Adrenal gland (tissue), 12 donors: Measurements from ENCODE around the gene TAB2. TPM values are rescaled to one million over a fixed set of nuclear protein-coding genes. Genes with fewer than 3 reads are reported as not detected.

ENCODE experiments used
- DNase-seq, 7 donors: peaks; one replicate each; pipeline ENCODE4 v3.0.0-alpha.2; 2019 to 2020
- H3K27ac ChIP-seq, 5 donors: fragments of 200-600 bp; sonication (generic) in 4 of 5; 1 replicate in 3 of 5; 2 replicates in 2 of 5; pipeline versions ENCODE4 v1.5.1 to v1.8.0; 2016 to 2020; ENCODE audit warnings: mild to moderate bottlenecking in 1 of 5
- H3K27me3 ChIP-seq: fragments of 200-600 bp; 2 replicates; pipeline ENCODE4 v1.8.0; 2021
- H3K36me3 ChIP-seq, 2 donors: fragments of 200-600 bp; replicated peaks in 1 of 2; 1 replicate in 1 of 2; 2 replicates in 1 of 2; pipeline versions ENCODE4 v1.5.1 to v1.8.0; 2018 to 2022
- H3K4me1 ChIP-seq, 2 donors: fragments of 200-600 bp; replicated peaks in 1 of 2; 1 replicate in 1 of 2; 2 replicates in 1 of 2; pipeline versions ENCODE4 v1.5.1 to v1.8.0; 2018 to 2021
- H3K4me3 ChIP-seq, 4 donors: fragments of 200-600 bp; sonication (generic) in 3 of 4; one replicate each; pipeline ENCODE4 v1.5.1; 2016 to 2018
- H3K9me3 ChIP-seq, 3 donors: fragments of 200-600 bp; sonication (generic) in 1 of 3; replicated peaks in 1 of 3; 1 replicate in 2 of 3; 2 replicates in 1 of 3; pipeline versions ENCODE4 v1.5.1 to v1.8.0; 2016 to 2021
- CTCF ChIP-seq, 6 experiments: fragments of 450-650 bp in 4 of 6; fragments of 200-600 bp in 2 of 6; sonication (generic) in 1 of 6; IDR thresholded peaks; 1 replicate in 5 of 6; 2 replicates in 1 of 6; pipeline versions ENCODE4 v1.5.1 to v1.8.0; 2016 to 2021; ENCODE audit warnings: antibody characterized with exemption in 6 of 6, mild to moderate bottlenecking in 2 of 6, moderate library complexity in 1 of 6
- POLR2A ChIP-seq, 2 donors: fragments of 450-650 bp; IDR thresholded peaks; one replicate each; pipeline ENCODE4 v1.6.1; 2017; ENCODE audit warnings: antibody characterized with exemption in 2 of 2, mild to moderate bottlenecking in 2 of 2, moderate library complexity in 1 of 2
- WGBS, 4 donors: extraction: QIAGEN DNeasy Blood & Tissue Kit in 2 of 4; methylation state at CpG; one replicate each; pipeline versions ENCODE4 v1.1.5 to v1.1.7; 2013 to 2017; 5-methylcytosine and 5-hydroxymethylcytosine counted together
- intact Hi-C, 2 donors: fragments of 100-400 bp; cut with DNase I; formaldehyde crosslinking; loops; one replicate each; pipeline versions ENCODE4 v1.14.1 to v1.15.0; 2022 to 2023
- polyA plus RNA-seq, 3 donors: library from polyadenylated mRNA; stranded (reverse); fragments of 200-250 nt in 2 of 3; fragments of 350-450 nt in 1 of 3; fragmentation: Illumina TruSeq in 1 of 3; extraction: RNeasy Lipid Tissue Mini Kit (QIAGEN cat#74804) in 1 of 3; gene quantifications; one replicate each; pipeline ENCODE4 v1.2.3, GENCODE V29; 2013 to 2014
- total RNA-seq, 9 donors: library from RNA; depleted of rRNA in 4 of 9; stranded (reverse); fragments of >200 nt in 4 of 9; fragments of 120-200 nt in 1 of 9; fragmentation: NEBNext Ultra II Directional in 1 of 9; extraction: Animal tissue kit (Norgen Biotek cat#: 25700) in 1 of 9; gene quantifications; one replicate each; pipeline versions ENCODE4 v1.1.0 to v1.2.4, GENCODE V29; 2013 to 2023
- donor health status: healthy with polysubstance abuse.
- donor health status: Bipolar disorder and iron deficiency.
- donor health status: DM: yes; HTN: yes; CAD: no.
- donor health status: DM: no; HTN: no; CAD: no.
- donor health status: DM: no; HTN: no; CAD: no.
- donor health status: DM: yes; HTN: yes; CAD: no.

The TAB2 gene
- total and polyA plus RNA-seq, 12 donors: 10.8 to 68.8 (median 43.9) TPM

DNA sequence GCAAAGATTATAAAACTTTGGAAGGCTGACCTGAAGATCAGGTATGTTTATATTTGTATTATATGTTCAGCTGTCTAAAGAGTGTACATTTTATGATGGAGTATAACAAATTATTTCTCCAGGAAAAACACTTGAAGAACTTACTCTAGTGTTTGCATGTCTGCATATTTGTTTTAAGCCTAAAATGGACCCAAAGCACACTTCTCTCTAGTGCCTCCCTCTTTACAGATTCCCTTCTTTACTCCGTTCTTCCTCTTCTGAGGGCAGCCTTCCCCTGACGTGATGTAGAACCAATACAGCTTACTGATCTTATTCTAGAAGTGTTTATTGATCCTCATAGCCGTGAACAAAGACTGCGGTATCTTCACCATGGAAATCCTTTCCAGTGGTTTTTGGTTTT lies 96.5 kb downstream of the TAB2 start:
- H3K27ac ChIP-seq: no peak overlapping the region
- 70 to 95% (median 83%) methylated on average over 4 of the region's 4 CpGs for WGBS, 4 donors
- no peaks in the 10 kb centered on the region for H3K4me1 ChIP-seq
- no peak for DNase-seq
- TF ChIP-seq POLR2A (IDR thresholded peaks at IDR 0.05): no peak
- TF ChIP-seq CTCF (IDR thresholded peaks at IDR 0.05): no peak
- H3K4me3 ChIP-seq: no peak overlapping the region
- intact Hi-C loops: no loop called here
- no peaks in the 10 kb centered on the region for H3K27me3 ChIP-seq
- no peaks in the 10 kb centered on the region for H3K9me3 ChIP-seq
- H3K36me3 ChIP-seq: peaks cover 0 to 11% of the 10 kb centered on the region in 2 donors

GRCh38 chr6:149414821-149415220 lies 97.3 kb downstream of the TAB2 start:
- Histone ChIP-seq H3K9me3 (no peaks in the 10 kb centered on the region), H3K27me3 (no peaks in the 10 kb centered on the region), H3K4me1 (no peaks in the 10 kb centered on the region), H3K27ac (no peak overlapping the region), H3K4me3 (no peak overlapping the region), H3K36me3 (peaks cover 0 to 9% of the 10 kb centered on the region in 2 donors)
- no peak for TF ChIP-seq CTCF (IDR thresholded peaks at IDR 0.05)
- no peak for TF ChIP-seq POLR2A (IDR thresholded peaks at IDR 0.05)
- no peak for DNase-seq
- 91 to 95% (median 92%) methylated on average over 4 of the region's 4 CpGs for WGBS, 4 donors
- intact Hi-C loops: no loop called here

DNA sequence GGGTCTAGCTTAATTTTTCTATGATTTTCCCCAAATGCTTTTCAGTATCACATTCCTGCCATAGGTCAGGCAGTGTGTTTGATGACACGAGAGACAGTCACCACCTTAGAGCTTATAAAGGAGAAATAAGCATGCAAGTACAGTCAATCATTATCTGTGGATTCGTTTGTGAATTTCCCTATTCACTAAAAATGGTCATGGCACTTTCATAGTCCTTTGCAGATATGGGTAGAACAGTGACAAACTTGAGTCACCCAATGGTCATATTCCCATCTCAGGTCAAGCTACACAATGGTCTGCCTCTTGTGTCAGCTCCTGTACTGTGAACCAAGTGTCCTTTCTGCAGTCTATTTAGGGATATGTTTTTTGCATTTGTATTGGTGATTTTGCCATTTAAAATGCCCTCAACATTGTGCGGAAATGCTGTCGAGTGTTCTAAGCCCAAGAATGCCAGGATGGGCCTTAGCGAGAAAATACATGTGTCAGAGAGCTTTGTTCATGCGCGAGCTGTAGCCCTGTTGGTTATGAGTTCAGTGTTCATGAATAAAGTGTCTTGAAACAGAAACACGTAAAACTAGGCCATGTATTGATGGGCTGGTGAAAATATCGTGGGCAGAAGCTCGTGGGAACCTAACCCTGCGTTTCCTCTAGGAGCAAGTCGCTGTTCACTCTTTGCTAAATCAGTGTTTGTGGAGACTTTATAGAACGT lies 102.3 kb downstream of the TAB2 start:
- H3K27me3 ChIP-seq: no peaks in the 10 kb centered on the region
- intact Hi-C loops: loop anchor here (10.0 kb wide), 1 partner anchor 105 kb away; the partner anchor contains the start of gene TAB2 (in 2 of the 2)
- TF ChIP-seq CTCF (IDR thresholded peaks at IDR 0.05): no peak
- TF ChIP-seq POLR2A (IDR thresholded peaks at IDR 0.05): no peak
- no peak overlapping the region for H3K4me3 ChIP-seq
- H3K36me3 ChIP-seq: no peaks in the 10 kb centered on the region
- no peaks in the 10 kb centered on the region for H3K9me3 ChIP-seq
- H3K4me1 ChIP-seq: peaks cover 3 to 6% of the 10 kb centered on the region in 2 donors
- H3K27ac ChIP-seq: no peak overlapping the region
- WGBS, 4 donors: 84 to 88% (median 86%) methylated on average over 13 of the region's 13 CpGs
- no peak for DNase-seq

GRCh38 chr6:149421132-149421531 lies 103.6 kb downstream of the TAB2 start:
- TF ChIP-seq CTCF (IDR thresholded peaks at IDR 0.05) (no peak), POLR2A (IDR thresholded peaks at IDR 0.05) (no peak)
- no peaks in the 10 kb centered on the region for H3K27me3 ChIP-seq
- no peaks in the 10 kb centered on the region for H3K9me3 ChIP-seq
- H3K27ac ChIP-seq: no peak overlapping the region
- H3K36me3 ChIP-seq: no peaks in the 10 kb centered on the region
- peaks cover 3 to 6% of the 10 kb centered on the region in 2 donors for H3K4me1 ChIP-seq
- intact Hi-C loops: loop anchor here (10.0 kb wide), 1 partner anchor 106 kb away; the partner anchor contains the start of gene TAB2 (in 2 of the 2)
- no peak for DNase-seq
- WGBS, 4 donors: 69 to 78% (median 72%) methylated on average over 5 of the region's 5 CpGs
- H3K4me3 ChIP-seq: no peak overlapping the region
